ENCODE results near the gene FAM177B.

DNA sequence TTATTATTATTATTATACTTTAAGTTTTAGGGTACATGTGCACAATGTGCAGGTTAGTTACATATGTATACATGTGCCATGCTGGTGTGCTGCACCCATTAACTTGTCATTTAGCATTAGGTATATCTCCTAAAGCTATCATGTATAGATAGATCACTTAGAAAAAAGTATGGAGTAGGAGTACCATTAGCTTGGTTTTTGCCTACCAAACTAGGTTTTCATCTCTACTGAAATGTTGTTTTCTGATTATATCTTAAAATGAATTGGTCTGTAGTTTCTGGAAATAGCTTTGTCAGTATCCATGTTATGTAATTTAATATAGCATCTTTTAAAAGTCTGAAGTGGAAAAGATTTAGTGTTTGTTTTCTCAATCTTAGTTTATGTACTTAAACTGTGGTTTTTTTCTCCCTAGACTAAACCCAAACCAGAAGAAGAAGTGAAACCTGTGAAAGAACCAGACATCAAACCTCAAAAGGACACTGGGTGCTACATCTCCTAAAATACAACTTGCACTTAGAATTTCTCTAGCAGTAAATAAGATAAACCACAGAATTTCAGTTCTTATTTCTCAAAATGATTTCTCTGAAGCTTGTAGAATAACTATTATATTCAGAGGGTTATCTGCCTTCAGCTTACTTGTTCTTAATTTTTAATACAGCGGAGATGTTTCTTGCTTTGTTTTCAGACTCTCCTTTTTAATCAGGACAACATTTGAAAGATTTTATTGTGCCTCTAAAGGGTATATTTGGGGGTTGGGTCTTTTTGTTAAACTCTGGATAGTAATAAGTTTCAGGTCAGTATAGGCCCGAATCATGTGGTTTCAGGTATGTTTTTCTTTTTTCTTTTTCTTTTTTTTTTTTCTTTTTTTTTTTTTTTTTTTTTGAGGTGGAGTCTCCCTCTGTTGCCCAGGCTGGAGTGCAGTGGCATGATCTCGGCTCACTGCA, 4.5 kb upstream of the FAM177B start:
- TF ChIP-seq CREB1 (IDR thresholded peaks at IDR 0.05; ENCODE audit: low read depth) = no peak
- TF ChIP-seq RAD21 (IDR thresholded peaks at IDR 0.05; ENCODE audit: low read depth) = no peak
- TF ChIP-seq, protein P1, sequence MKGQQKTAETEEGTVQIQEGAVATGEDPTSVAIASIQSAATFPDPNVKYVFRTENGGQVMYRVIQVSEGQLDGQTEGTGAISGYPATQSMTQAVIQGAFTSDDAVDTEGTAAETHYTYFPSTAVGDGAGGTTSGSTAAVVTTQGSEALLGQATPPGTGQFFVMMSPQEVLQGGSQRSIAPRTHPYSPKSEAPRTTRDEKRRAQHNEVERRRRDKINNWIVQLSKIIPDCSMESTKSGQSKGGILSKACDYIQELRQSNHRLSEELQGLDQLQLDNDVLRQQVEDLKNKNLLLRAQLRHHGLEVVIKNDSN (IDR thresholded peaks at IDR 0.05) = no peak
- TF ChIP-seq TAF1 (IDR thresholded peaks at IDR 0.05; ENCODE audit: low read depth) = no peak
- TF ChIP-seq, protein P2, sequence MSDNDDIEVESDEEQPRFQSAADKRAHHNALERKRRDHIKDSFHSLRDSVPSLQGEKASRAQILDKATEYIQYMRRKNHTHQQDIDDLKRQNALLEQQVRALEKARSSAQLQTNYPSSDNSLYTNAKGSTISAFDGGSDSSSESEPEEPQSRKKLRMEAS (IDR thresholded peaks at IDR 0.05) = no peak
- TF ChIP-seq YY1 (IDR thresholded peaks at IDR 0.05; ENCODE audit: low read depth) = no peak
- no peak for TF ChIP-seq EP300 (IDR thresholded peaks at IDR 0.05; ENCODE audit: borderline replicate concordance)
- TF ChIP-seq EGR1 (IDR thresholded peaks at IDR 0.05) = no peak
- no peak for TF ChIP-seq CEBPB (IDR thresholded peaks at IDR 0.05)
- no peak for TF ChIP-seq TCF12 (IDR thresholded peaks at IDR 0.05; ENCODE audit: low read depth)
- TF ChIP-seq TEAD4 (IDR thresholded peaks at IDR 0.05) = no peak
